ENCODE data around the gene RABL3.
"Not testable (repeated sequence)": the region's sequence is repeated elsewhere in the genome, so short reads cannot be mapped to it uniquely, and the experiment has no call there.

RABL3 gene, protein sequence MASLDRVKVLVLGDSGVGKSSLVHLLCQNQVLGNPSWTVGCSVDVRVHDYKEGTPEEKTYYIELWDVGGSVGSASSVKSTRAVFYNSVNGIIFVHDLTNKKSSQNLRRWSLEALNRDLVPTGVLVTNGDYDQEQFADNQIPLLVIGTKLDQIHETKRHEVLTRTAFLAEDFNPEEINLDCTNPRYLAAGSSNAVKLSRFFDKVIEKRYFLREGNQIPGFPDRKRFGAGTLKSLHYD

DNA sequence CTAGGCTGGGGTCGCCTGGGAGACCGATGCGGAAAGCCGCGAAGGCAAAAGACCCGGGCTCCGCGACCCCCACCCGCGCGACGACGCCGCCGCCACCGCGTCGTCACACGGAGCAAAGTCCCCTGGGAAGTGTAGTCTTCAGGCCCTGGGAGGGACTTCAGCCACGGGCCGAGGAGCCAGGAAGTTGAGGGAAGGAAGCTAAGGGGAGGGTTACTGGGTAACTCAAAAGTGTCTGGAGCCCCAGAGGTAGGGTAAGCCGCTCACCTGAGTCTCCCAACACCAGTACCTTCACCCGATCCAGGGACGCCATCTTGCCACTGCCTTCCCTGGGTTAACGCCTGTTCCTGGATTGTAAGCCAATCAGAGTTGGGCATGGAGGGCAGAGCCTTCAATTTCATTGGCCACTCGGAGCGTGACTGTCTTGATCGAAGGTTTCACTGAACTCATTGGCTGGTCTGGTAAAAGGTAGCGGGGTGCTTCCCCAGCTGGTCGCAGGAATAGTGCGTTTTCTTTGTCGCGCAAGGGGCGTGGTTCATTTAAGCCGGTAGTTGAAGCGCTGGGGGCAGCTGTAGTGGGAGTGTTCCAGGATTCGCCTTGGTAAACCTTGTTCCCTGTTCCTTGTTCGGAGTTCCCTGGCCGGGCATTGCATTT, at the start of gene RABL3, which contains the start of gene GTF2E1:
RABL3 (minus strand) TSS at position 319 of the 651 bp plus-strand sequence; CDS start at position 310, 9 bp downstream.
GTF2E1 (plus strand) TSS at position 547 of the 651 bp plus-strand sequence. CDS start 7,809 bp downstream, outside the sequence.
- peak within 1 kb of the TSS; percentile 83 for H3K4me3 ChIP-seq (ENCODE audit: low read depth, low read length)
- TF ChIP-seq, protein P1, sequence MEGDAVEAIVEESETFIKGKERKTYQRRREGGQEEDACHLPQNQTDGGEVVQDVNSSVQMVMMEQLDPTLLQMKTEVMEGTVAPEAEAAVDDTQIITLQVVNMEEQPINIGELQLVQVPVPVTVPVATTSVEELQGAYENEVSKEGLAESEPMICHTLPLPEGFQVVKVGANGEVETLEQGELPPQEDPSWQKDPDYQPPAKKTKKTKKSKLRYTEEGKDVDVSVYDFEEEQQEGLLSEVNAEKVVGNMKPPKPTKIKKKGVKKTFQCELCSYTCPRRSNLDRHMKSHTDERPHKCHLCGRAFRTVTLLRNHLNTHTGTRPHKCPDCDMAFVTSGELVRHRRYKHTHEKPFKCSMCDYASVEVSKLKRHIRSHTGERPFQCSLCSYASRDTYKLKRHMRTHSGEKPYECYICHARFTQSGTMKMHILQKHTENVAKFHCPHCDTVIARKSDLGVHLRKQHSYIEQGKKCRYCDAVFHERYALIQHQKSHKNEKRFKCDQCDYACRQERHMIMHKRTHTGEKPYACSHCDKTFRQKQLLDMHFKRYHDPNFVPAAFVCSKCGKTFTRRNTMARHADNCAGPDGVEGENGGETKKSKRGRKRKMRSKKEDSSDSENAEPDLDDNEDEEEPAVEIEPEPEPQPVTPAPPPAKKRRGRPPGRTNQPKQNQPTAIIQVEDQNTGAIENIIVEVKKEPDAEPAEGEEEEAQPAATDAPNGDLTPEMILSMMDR (IDR thresholded peaks at IDR 0.05; ENCODE audit: low read depth, low read length, missing control alignments), result no peak
- peak; percentile 100 for DNase-seq (ENCODE audit: low read depth)
- in situ Hi-C loops (cut with HindIII; ENCODE audit: low sequenced_read_pairs), result no loop called here

DNA sequence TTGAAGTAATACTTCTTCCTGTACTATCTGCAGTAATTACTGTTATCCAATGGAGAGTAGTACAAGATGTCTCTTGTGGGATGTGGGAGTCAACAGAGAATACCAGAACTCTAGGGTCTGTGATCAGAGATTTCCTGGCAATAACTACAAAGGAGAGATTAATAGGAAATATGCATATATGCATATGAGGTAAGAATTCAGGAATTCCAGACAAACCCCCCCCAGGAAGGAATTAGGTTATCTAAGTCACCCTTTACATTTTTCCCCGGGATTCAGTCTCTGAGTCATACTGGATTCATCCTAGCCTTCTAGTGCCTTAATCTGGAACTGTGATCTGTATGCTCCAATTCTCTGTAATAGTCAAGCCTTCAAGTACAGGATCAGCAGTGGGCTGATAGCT, 49.6 kb upstream of the RABL3 start:
- H3K4me3 ChIP-seq (ENCODE audit: low read depth, low read length), result no peak overlapping the region
- DNase-seq (ENCODE audit: low read depth), result no peak
- TF ChIP-seq, protein P1 (IDR thresholded peaks at IDR 0.05; ENCODE audit: low read depth, low read length, missing control alignments), result no peak
- in situ Hi-C loops (cut with HindIII; ENCODE audit: low sequenced_read_pairs), result no loop called here

DNA sequence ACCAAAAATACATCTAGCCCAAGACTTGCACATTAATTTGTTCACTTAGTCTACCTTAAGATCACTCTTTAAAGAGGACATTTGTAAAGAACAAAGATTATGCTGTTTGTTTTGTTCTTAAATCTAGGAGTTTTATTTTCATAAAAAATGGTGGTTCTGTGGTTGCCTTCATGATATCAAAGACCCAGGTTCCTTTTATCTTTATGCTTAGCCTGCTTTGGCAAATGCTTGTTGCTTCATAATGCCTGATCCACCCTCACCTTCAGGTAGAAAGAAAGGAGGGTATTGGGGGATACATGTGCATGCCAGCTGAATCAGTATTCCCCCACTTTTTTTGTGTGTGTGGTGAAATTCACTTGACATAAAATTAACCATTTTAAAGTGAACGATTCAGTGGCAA, 48.7 kb upstream of the RABL3 start:
- in situ Hi-C loops (cut with HindIII; ENCODE audit: low sequenced_read_pairs), result no loop called here
- TF ChIP-seq, protein P1 (IDR thresholded peaks at IDR 0.05; ENCODE audit: low read depth, low read length, missing control alignments), result no peak

DNA sequence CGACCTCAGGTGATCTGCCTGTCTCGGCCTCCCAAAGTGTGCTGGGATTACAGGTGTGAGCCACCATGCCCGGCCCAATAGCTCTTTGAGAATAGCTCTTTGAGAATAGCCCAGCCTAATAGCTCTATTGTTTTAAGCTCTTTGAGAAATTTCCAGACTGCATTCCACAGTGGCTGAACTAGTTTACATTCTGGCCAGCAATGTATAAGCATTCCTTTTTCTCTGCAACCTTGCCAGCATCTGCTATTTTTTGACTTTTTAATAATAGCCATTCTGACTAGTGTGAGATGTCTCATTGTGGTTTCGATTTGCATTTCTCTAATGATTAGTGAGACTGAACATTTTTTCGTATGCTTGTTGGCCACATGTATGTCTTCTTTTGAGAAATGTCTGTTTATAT, 43.5 kb upstream of the RABL3 start:
- DNase-seq (ENCODE audit: low read depth); in situ Hi-C loops (cut with HindIII; ENCODE audit: low sequenced_read_pairs); H3K4me3 ChIP-seq (ENCODE audit: low read depth, low read length): not testable (repeated sequence)

More for the DNA sequence above, 48.7 kb upstream of the RABL3 start:
- no peak overlapping the region for H3K4me3 ChIP-seq (ENCODE audit: low read depth, low read length)
- DNase-seq (ENCODE audit: low read depth), result no peak

DNA sequence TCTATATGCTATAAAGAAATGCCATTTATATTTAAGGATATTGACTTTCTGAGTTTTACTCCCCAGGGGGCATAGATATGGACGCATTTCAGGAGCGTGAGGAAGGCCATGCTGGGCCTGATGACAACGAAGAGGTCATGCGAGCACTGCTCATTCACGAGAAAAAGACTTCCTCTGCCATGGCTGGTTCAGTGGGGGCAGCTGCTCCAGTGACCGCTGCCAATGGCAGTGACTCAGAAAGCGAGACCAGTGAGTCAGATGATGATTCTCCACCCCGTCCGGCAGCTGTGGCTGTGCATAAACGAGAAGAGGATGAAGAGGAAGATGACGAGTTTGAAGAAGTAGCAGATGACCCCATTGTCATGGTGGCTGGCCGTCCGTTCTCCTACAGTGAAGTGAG, 38.7 kb upstream of the RABL3 start:
- in situ Hi-C loops (cut with HindIII; ENCODE audit: low sequenced_read_pairs), result no loop called here
- DNase-seq (ENCODE audit: low read depth), result peak; percentile 63
- H3K4me3 ChIP-seq (ENCODE audit: low read depth, low read length), result no peak overlapping the region
- TF ChIP-seq, protein P1 (IDR thresholded peaks at IDR 0.05; ENCODE audit: low read depth, low read length, missing control alignments), result no peak

DNA sequence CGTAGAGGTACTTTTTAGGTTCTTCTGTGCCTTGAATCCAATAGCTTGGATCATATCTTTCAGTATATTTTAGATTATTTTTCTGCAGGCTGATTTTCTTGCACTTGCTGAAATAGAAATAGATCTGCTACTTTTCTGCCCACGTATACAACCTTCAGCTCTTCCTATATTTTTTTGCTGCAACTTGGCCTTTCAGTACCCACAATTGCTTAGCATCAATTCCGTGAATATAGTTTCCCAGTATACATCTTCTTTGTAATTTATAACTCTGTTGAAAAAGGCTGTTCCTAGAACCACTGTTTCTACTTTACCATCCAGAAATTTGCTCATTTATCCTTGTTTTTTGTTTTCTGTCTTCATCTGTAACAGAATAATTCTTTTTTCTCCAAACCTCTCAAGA, 36.5 kb upstream of the RABL3 start:
- H3K4me3 ChIP-seq (ENCODE audit: low read depth, low read length), result no peak overlapping the region
- no peak for DNase-seq (ENCODE audit: low read depth)
- TF ChIP-seq, protein P1 (IDR thresholded peaks at IDR 0.05; ENCODE audit: low read depth, low read length, missing control alignments), result no peak
- in situ Hi-C loops (cut with HindIII; ENCODE audit: low sequenced_read_pairs), result no loop called here

DNA sequence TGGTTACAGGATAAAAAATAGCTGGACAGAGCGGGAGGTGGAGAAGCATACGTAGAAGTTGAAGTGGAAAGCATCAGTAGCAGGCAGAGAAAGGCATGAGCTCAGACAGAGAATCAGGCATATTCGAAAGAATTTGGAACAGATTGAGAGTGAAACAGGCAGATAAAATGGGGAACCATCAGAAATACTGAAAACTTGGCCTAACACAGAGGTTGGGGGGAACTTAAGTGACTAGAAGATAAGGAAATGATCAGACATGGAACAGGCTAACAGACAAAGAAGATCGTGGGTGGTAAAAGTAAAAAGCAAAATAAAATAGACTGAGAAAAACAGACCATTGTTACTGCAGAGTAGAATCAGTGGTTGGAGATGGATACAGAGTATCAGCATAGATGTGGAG, 33.1 kb upstream of the RABL3 start:
- in situ Hi-C loops (cut with HindIII; ENCODE audit: low sequenced_read_pairs), result no loop called here
- no peak overlapping the region for H3K4me3 ChIP-seq (ENCODE audit: low read depth, low read length)
- no peak for DNase-seq (ENCODE audit: low read depth)
- TF ChIP-seq, protein P1 (IDR thresholded peaks at IDR 0.05; ENCODE audit: low read depth, low read length, missing control alignments), result no peak
